GM20000 (cell line): ENCODE measurements around the gene VSTM2B.

Source experiments
- DNase-seq: peaks from one replicate; pipeline ENCODE4 v3.0.0; 2012; ENCODE audit warnings: low spot score
- CTCF ChIP-seq: IDR thresholded peaks from 2 replicates; pipeline ENCODE4 v1.5.1; 2012; ENCODE audit warnings: mild to moderate bottlenecking, control low read depth; ENCODE audit errors: extremely low read depth, missing control alignments

VSTM2B gene

GRCh38 chr19:29583196-29583999 is 57.6 kb downstream of the VSTM2B start:
- TF ChIP-seq CTCF = no peak
- DNase-seq = no peak

GRCh38 chr19:29586401-29586800 is 60.6 kb downstream of the VSTM2B start:
- no peak for DNase-seq
- TF ChIP-seq CTCF = no peak

DNA sequence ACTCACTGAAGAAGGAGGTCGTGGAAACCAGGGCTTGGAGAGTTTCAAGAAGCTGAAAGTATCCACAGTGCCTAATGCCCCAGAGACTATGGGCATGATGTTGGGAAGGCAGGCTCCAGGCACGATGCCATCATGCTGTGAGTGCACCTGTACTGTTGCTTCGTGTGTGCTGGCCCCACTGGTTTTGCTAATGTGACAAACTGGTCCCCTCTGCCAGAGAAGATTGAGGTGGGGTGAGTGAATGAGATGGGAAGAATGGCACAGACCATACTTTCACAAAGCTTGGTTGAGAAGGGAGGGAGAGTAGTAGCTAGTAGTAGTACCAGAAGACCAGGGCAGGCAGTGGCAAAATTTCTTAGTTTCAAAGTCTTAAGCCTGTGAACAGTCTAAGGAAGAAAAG is 61.3 kb downstream of the VSTM2B start:
- TF ChIP-seq CTCF = no peak
- DNase-seq = no peak

- DNase-seq = peak; percentile 40
- no peak for TF ChIP-seq CTCF
These were observed 61.8 kb downstream of the VSTM2B start for GRCh38 chr19:29587518-29587986.

DNA sequence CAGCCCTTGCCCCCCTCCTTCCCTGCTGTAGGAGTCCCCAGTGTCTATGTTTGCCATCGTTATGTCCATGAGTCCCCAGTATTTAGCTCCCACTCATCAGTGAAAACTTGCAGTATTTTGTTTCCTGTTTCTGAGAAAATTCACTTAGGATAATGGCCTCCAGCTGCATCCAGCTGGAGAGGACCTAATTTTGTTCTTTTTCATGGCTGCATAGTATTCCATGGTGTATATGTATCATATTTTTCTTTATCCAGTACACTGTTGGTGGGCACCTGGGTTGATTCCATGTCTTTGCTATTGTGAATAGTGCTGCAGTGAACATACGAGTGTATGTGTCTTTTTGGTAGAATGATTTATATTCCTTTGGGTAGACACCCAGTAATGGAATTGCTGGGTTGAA is 62.3 kb downstream of the VSTM2B start:
- no peak for DNase-seq
- no peak for TF ChIP-seq CTCF

- DNase-seq = no peak
- TF ChIP-seq CTCF = no peak
These were observed 64.5 kb downstream of the VSTM2B start for GRCh38 chr19:29590278-29590677.

- DNase-seq = no peak
- no peak for TF ChIP-seq CTCF
These were observed 65.9 kb downstream of the VSTM2B start for GRCh38 chr19:29591670-29592069.
